H1 (cell line): Measurements from ENCODE around the gene GCHFR. TPM values are rescaled to one million over a fixed set of nuclear protein-coding genes. Genes with fewer than 3 reads are reported as not detected.

Experiments
- CTCF ChIA-PET: fragments of 300-600 bp; sonication (Branson Sonifier 250); formaldehyde crosslinking; loops from one replicate; lab custom pipeline; 2021; ENCODE audit not compliant: partially characterized antibody; lab: Charles Lee
- POLR2A ChIA-PET: fragments of 300-600 bp; sonication (Branson Sonifier 250); formaldehyde crosslinking; loops from one replicate; lab custom pipeline; 2021; ENCODE audit warnings: inconsistent platforms; ENCODE audit not compliant: partially characterized antibody; lab: Charles Lee
- DNase-seq, 2 experiments: peaks; one replicate each; pipeline versions ENCODE4 v3.0.0 to v3.0.0-alpha.2; 2010 to 2022; ENCODE audit warnings: low spot score in 2 of 2, low read depth in 1 of 2, mixed read lengths in 1 of 2
- FAIRE-seq: peaks from 2 replicates; lab custom pipeline; 2011; peaks lifted over from hg19 to GRCh38; lab: Jason Lieb, UNC
- H2AFZ ChIP-seq: 2 replicates; pipeline ENCODE4 v1.8.1; 2012; ENCODE audit warnings: low read length, inconsistent platforms
- H2AK5ac ChIP-seq: 2 replicates; pipeline ENCODE4 v1.6.1; 2013; ENCODE audit warnings: low read depth, low read length
- H2BK120ac ChIP-seq: replicated peaks from 2 replicates; pipeline ENCODE3; 2013; ENCODE audit warnings: low read depth, low read length, inconsistent platforms
- H2BK12ac ChIP-seq: 2 replicates; pipeline ENCODE4 v1.6.1; 2013; ENCODE audit warnings: low read depth, low read length
- H2BK15ac ChIP-seq: 2 replicates; pipeline ENCODE4 v1.6.1; 2013; ENCODE audit warnings: low read length
- H2BK20ac ChIP-seq: 2 replicates; pipeline ENCODE4 v1.6.1; 2013; ENCODE audit warnings: low read length
- H2BK5ac ChIP-seq: 2 replicates; pipeline ENCODE4 v1.6.1; 2013; ENCODE audit warnings: low read depth, low read length
- H3K14ac ChIP-seq: 2 replicates; pipeline ENCODE4 v1.6.1; 2013; ENCODE audit warnings: inconsistent platforms; ENCODE audit not compliant: insufficient read length
- H3K18ac ChIP-seq: 2 replicates; pipeline ENCODE4 v1.6.1; 2013; ENCODE audit warnings: low read length; ENCODE audit errors: extremely low read depth
- H3K23ac ChIP-seq: 2 replicates; pipeline ENCODE4 v1.6.1; 2013; ENCODE audit warnings: inconsistent platforms; ENCODE audit not compliant: insufficient read length
- H3K23me2 ChIP-seq: 2 replicates; pipeline ENCODE4 v1.6.1; 2013; ENCODE audit warnings: low read depth, low read length
- H3K27ac ChIP-seq: 2 replicates; pipeline ENCODE4 v1.6.1; 2011; ENCODE audit warnings: low read depth, low read length, inconsistent platforms
- H3K27me3 ChIP-seq, 4 experiments: replicated peaks in 1 of 4; 1 replicate in 1 of 4; 2 replicates in 3 of 4; pipeline versions ENCODE4 v1.6.1 to v1.8.1; 2011 to 2013; ENCODE audit warnings: low read length in 3 of 4, mild to moderate bottlenecking in 3 of 4, inconsistent platforms in 2 of 4, mixed read lengths in 2 of 4, moderate library complexity in 1 of 4; ENCODE audit not compliant: control insufficient read depth in 3 of 4, insufficient read depth in 3 of 4; ENCODE audit errors: extremely low read depth in 1 of 4
- H3K36me3 ChIP-seq, 4 experiments: 2 replicates each; pipeline versions ENCODE4 v1.6.1 to v1.8.1; 2011 to 2013; ENCODE audit warnings: mild to moderate bottlenecking in 4 of 4, low read length in 3 of 4, moderate library complexity in 2 of 4, control low read depth in 1 of 4, inconsistent platforms in 1 of 4; ENCODE audit not compliant: insufficient read depth in 4 of 4, control insufficient read depth in 2 of 4
- H3K4ac ChIP-seq: replicated peaks from 2 replicates; pipeline ENCODE3; 2013; ENCODE audit warnings: low read length, low read depth, mixed read lengths, inconsistent platforms; ENCODE audit not compliant: insufficient read length
- H3K4me1 ChIP-seq, 4 experiments: replicated peaks in 1 of 4; 1 replicate in 1 of 4; 2 replicates in 3 of 4; pipeline versions ENCODE4 v1.6.1 to v1.8.1; 2011 to 2013; ENCODE audit warnings: low read length in 3 of 4, inconsistent platforms in 2 of 4, mixed read lengths in 1 of 4; ENCODE audit not compliant: insufficient read depth in 4 of 4, control insufficient read depth in 3 of 4
- H3K4me2 ChIP-seq, 2 experiments: 2 replicates each; pipeline versions ENCODE4 v1.6.1 to v1.8.1; 2011 to 2013; ENCODE audit warnings: low read depth in 2 of 2, low read length in 2 of 2, control low read depth in 1 of 2, inconsistent platforms in 1 of 2, mild to moderate bottlenecking in 1 of 2; ENCODE audit not compliant: insufficient read depth in 1 of 2
- H3K4me3 ChIP-seq, 4 experiments: fragments of 200-600, 300-600 bp in 1 of 4; sonication (generic), shearing (Covaris generic), sonication (Bioruptor Twin) in 1 of 4; 2 replicates each; pipeline versions ENCODE4 v1.5.1 to v1.8.1; 2011 to 2016; ENCODE audit warnings: low read length in 4 of 4, low read depth in 3 of 4, control low read depth in 2 of 4, inconsistent platforms in 2 of 4, mild to moderate bottlenecking in 2 of 4, mixed read lengths in 1 of 4, moderate library complexity in 1 of 4; ENCODE audit not compliant: insufficient read depth in 2 of 4; ENCODE audit errors: extremely low read depth in 1 of 4
- H3K56ac ChIP-seq: replicated peaks from 2 replicates; pipeline ENCODE3; 2013; ENCODE audit warnings: low read depth, mild to moderate bottlenecking, mixed read lengths, low read length, inconsistent platforms; ENCODE audit not compliant: insufficient read length
- H3K79me1 ChIP-seq: 2 replicates; pipeline ENCODE4 v1.6.1; 2013; ENCODE audit warnings: low read depth, low read length, control low read depth
- H3K79me2 ChIP-seq, 2 experiments: 2 replicates each; pipeline versions ENCODE4 v1.6.1 to v1.8.1; 2012 to 2013; ENCODE audit warnings: low read length in 2 of 2, mild to moderate bottlenecking in 2 of 2, inconsistent platforms in 1 of 2; ENCODE audit not compliant: insufficient read depth in 2 of 2, control insufficient read depth in 1 of 2
- H3K9ac ChIP-seq, 4 experiments: replicated peaks in 1 of 4; 1 replicate in 1 of 4; 2 replicates in 3 of 4; pipeline versions ENCODE4 v1.6.1 to v1.8.1; 2011 to 2013; ENCODE audit warnings: low read depth in 3 of 4, low read length in 3 of 4, control low read depth in 2 of 4, mild to moderate bottlenecking in 2 of 4, moderate library complexity in 2 of 4, inconsistent platforms in 1 of 4; ENCODE audit errors: extremely low read depth in 1 of 4
- H3K9me3 ChIP-seq, 2 experiments: 2 replicates each; pipeline versions ENCODE4 v1.6.1 to v1.8.1; 2012 to 2013; ENCODE audit warnings: mild to moderate bottlenecking in 2 of 2, moderate library complexity in 2 of 2, control low read depth in 1 of 2, inconsistent platforms in 1 of 2, low read depth in 1 of 2, low read length in 1 of 2, mixed read lengths in 1 of 2; ENCODE audit not compliant: insufficient read depth in 2 of 2
- H4K20me1 ChIP-seq, 2 experiments: replicated peaks in 1 of 2; 2 replicates each; pipeline versions ENCODE3 to v1.8.1; 2011 to 2013; ENCODE audit warnings: inconsistent platforms in 2 of 2, low read length in 2 of 2, mild to moderate bottlenecking in 1 of 2; ENCODE audit not compliant: insufficient read depth in 2 of 2, control insufficient read depth in 1 of 2
- H4K5ac ChIP-seq: 2 replicates; pipeline ENCODE4 v1.6.1; 2013; ENCODE audit warnings: low read length, low read depth, mixed read lengths, inconsistent platforms; ENCODE audit not compliant: insufficient read length
- H4K8ac ChIP-seq: 2 replicates; pipeline ENCODE4 v1.8.0; 2013; ENCODE audit warnings: mild to moderate bottlenecking, moderate library complexity, low read length, inconsistent platforms; ENCODE audit not compliant: insufficient read depth; ENCODE audit errors: extremely low read depth
- H4K91ac ChIP-seq: replicated peaks from 2 replicates; pipeline ENCODE3; 2013; ENCODE audit warnings: low read length, mixed read lengths, inconsistent platforms; ENCODE audit not compliant: insufficient read length
- BRCA1 ChIP-seq: IDR thresholded peaks from 2 replicates; pipeline ENCODE4 v1.6.1; 2012; ENCODE audit warnings: low read depth, low read length, improper control_type of control experiment
- CHD2 ChIP-seq: IDR thresholded peaks from 2 replicates; pipeline ENCODE4 v1.6.1; 2012; ENCODE audit warnings: low read length, improper control_type of control experiment
- CTBP2 ChIP-seq: IDR thresholded peaks from 2 replicates; pipeline ENCODE4 v1.7.0; 2011; ENCODE audit warnings: borderline replicate concordance, mild to moderate bottlenecking, moderate library complexity, mixed read lengths, low read length; ENCODE audit not compliant: insufficient read depth, insufficient read length
- HDAC6 ChIP-seq: IDR thresholded peaks from one replicate; pipeline ENCODE4 v1.7.1; 2012; ENCODE audit warnings: low read depth, mild to moderate bottlenecking, inconsistent platforms, low read length, moderate library complexity
- KDM5A ChIP-seq: fragments of 200-600 bp; IDR thresholded peaks from 2 replicates; pipeline ENCODE4 v1.7.1; 2012; ENCODE audit warnings: mild to moderate bottlenecking, low read length, inconsistent platforms, mixed read lengths
- POLR2AphosphoS5 ChIP-seq: IDR thresholded peaks from 2 replicates; pipeline ENCODE4 v1.6.1; 2011; ENCODE audit warnings: low read depth, low read length
- RBBP5 ChIP-seq: IDR thresholded peaks from 2 replicates; pipeline ENCODE4 v1.7.1; 2012; ENCODE audit warnings: low read depth, mild to moderate bottlenecking, inconsistent platforms, low read length, moderate library complexity, borderline replicate concordance
- SAP30 ChIP-seq: fragments of 300-600 bp; sonication (generic); IDR thresholded peaks from 2 replicates; pipeline ENCODE4 v1.7.1; 2012; ENCODE audit warnings: low read length, moderate library complexity, mild to moderate bottlenecking, inconsistent platforms; ENCODE audit not compliant: insufficient read depth, insufficient replicate concordance
- SIRT6 ChIP-seq: IDR thresholded peaks from one replicate; pipeline ENCODE4 v1.7.1; 2012; ENCODE audit warnings: low read length, inconsistent platforms
- SUZ12 ChIP-seq: fragments of 200-600 bp; sonication (generic); IDR thresholded peaks from 2 replicates; pipeline ENCODE4 v1.6.1; 2012; ENCODE audit warnings: mild to moderate bottlenecking, inconsistent platforms, low read length, moderate library complexity, mixed read lengths
- TAF1 ChIP-seq: IDR thresholded peaks from 2 replicates; pipeline ENCODE4 v1.6.1; 2011; ENCODE audit warnings: mild to moderate bottlenecking, low read depth, low read length
- TCF12 ChIP-seq: IDR thresholded peaks from 2 replicates; pipeline ENCODE4 v1.6.1; 2011; ENCODE audit warnings: low read depth, mild to moderate bottlenecking, low read length
- TEAD4 ChIP-seq: IDR thresholded peaks from 2 replicates; pipeline ENCODE4 v1.6.1; 2012; ENCODE audit warnings: low read depth, low read length, inconsistent platforms, mixed read lengths
- WGBS, 2 experiments: shearing (Covaris generic) in 1 of 2; methylation state at CpG; one replicate each; pipeline versions ENCODE4 v1.1.6 to v1.1.7; 2013 to 2015; ENCODE audit warnings: low lambda C conversion rate in 2 of 2, mixed read lengths in 2 of 2, inconsistent platforms in 1 of 2, low coverage in 1 of 2, missing lambda C conversion rate in 1 of 2; ENCODE audit not compliant: insufficient replicate concordance in 2 of 2, insufficient coverage in 1 of 2, insufficient read length in 1 of 2; ENCODE audit errors: extremely low coverage in 1 of 2, missing lambda C conversion rate in 1 of 2; 5-methylcytosine and 5-hydroxymethylcytosine counted together
- polyA plus RNA-seq, 7 experiments: library from polyadenylated mRNA; depleted of rRNA in 3 of 7; stranded (reverse) in 5 of 7; unstranded in 2 of 7; fragments of >200 nt in 5 of 7; fragments of 200-250 nt in 2 of 7; gene quantifications; 1 replicate in 5 of 7; 2 replicates in 1 of 7; 4 replicates in 1 of 7; pipeline versions ENCODE4 v1.2.1 to v1.2.3, GENCODE V29; 2011 to 2013; ENCODE audit warnings: missing spikeins in 2 of 7, mixed read lengths in 2 of 7
- total RNA-seq: library from RNA; stranded (reverse); fragmentation: NEBNext Ultra II Directional; extraction: Animal tissue kit (Norgen Biotek cat#: 25700); gene quantifications from 2 replicates; pipeline ENCODE4 v1.2.1, GENCODE V29; 2021

Gene GCHFR
- total and polyA plus RNA-seq, 2 of the 8 experiments (the other 6 are each of a cell fraction or from before 2014, with no cell fraction given), result 25.9 to 81.5 TPM

DNA sequence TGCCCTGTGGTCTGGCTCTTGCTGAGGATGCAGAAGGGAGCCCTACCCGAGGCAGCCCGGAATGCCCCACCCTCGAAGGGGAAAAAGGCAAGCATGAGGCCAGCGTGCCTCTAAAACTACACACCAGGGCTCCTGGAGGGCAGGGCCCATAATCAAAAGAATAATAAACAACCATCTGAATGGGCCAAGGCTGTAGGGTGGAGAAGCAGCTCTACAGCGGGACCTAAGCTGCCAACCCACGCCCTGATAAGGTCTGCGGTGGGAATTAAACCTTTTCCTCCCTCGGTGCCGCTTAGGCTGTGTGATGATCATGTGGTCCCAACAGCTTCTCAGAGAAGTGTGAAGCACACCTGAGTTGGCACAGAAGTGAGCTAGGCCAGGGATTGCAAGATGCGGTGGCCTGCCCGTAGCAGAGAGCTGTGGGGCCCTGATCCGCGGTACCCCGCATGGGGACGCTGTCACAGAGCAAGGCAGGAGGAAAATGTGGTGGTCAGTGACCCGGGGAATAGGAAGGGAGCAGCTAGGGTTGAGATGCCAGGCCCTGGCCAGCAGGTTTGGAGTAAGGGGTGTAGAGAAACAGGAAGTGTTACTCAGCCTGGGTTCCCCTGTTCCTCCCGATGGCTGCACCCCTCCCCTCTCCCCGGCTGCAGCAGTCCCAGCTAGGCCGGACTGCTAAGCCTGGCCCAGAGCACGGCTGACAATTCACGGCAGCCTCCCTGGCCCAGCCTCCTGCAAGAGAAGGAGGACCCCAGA lies 4.8 kb downstream of the GCHFR start:
- CTCF ChIA-PET, result interaction anchor here (0.8 to 15.3 kb wide), 5 partner anchors 11 to 90 kb away, joined by 4 to 184 read pairs (median 43); no protein-coding TSS in a partner anchor
- no peaks in the 10 kb centered on the region for H3K79me2 ChIP-seq
- TF ChIP-seq KDM5A, result no peak
- TF ChIP-seq RBBP5, result no peak
- no peak for TF ChIP-seq TAF1
- no peak for TF ChIP-seq HDAC6
- no peak for TF ChIP-seq SIRT6
- TF ChIP-seq CTBP2, result no peak
- TF ChIP-seq POLR2AphosphoS5, result no peak
- TF ChIP-seq SUZ12, result no peak
- TF ChIP-seq CHD2, result no peak
- TF ChIP-seq BRCA1, result no peak
- no peak for TF ChIP-seq TCF12
- no peak for TF ChIP-seq SAP30
- TF ChIP-seq TEAD4, result no peak

More for the DNA sequence above, 4.8 kb downstream of the GCHFR start:
- Histone ChIP-seq H4K8ac (no peak overlapping the region; the same call in 1 of the 2 replicates), H2AK5ac (no peak overlapping the region), H3K18ac (no peak overlapping the region), H3K27ac (no peak overlapping the region), H3K4me3 (no peak overlapping the region), H2AFZ (no peak overlapping the region), H3K4me1 (peaks cover 6 to 27% (median 15%) of the 10 kb centered on the region in 4 experiments), H4K5ac (no peak overlapping the region), H3K4ac (no peak overlapping the region), H4K91ac (no peak overlapping the region), H3K79me1 (no peaks in the 10 kb centered on the region; the same call in 1 of the 2 replicates), H3K56ac (no peak overlapping the region), H2BK12ac (no peak overlapping the region), H2BK5ac (no peak overlapping the region), H3K27me3 (no peaks in the 10 kb centered on the region), H3K14ac (no peak overlapping the region), H2BK15ac (no peak overlapping the region), H3K4me2 (no peak overlapping the region), H3K36me3 (peaks cover 0 to 6% (median 0%) of the 10 kb centered on the region in 4 experiments; a peak in 2 of 8 replicates), H2BK20ac (no peak overlapping the region), H4K20me1 (peaks cover 0 to 2% of the 10 kb centered on the region in 2 experiments), H3K23ac (no peak overlapping the region), H3K23me2 (peaks cover 8% of the 10 kb centered on the region; the same call in 1 of the 2 replicates), H3K9ac (no peak overlapping the region), H2BK120ac (no peak overlapping the region), H3K9me3 (no peaks in the 10 kb centered on the region)
- POLR2A ChIA-PET, result interaction anchor here (0.9 to 2.7 kb wide), 3 partner anchors 9 to 30 kb away, joined by 3 to 11 read pairs (median 4); no protein-coding TSS in a partner anchor
- FAIRE-seq (no peak), DNase-seq (no peak)
- WGBS, 2 experiments, result 95% methylated on average over 20 of the region's 21 CpGs; no CpG with 5 or more reads in 1 of the 2 experiments
